Measurements from ENCODE around the gene SMIM21. TPM values are rescaled to one million over a fixed set of nuclear protein-coding genes. Genes with fewer than 3 reads are reported as not detected.

The SMIM21 gene
- total RNA-seq, 4 donors from 2014 or later: not detected

- DNase-seq (ENCODE audit: low spot score in 2 of 2): no peak
- intact Hi-C loops (cut with DNase I; ENCODE audit: low total_unique reads): no loop called here
- WGBS, 2 donors: 90 to 91% methylated on average over 4 of the region's 4 CpGs
- H3K4me3 ChIP-seq (ENCODE audit: low read depth, poor library complexity, severe bottlenecking): no peak overlapping the region
- TF ChIP-seq POLR2A (IDR thresholded peaks at IDR 0.05) (no peak), CTCF (IDR thresholded peaks at IDR 0.05) (no peak)
Measured at GRCh38 chr18:75439348-75439747, 11.8 kb upstream of the SMIM21 start.

- no peak for TF ChIP-seq CTCF (IDR thresholded peaks at IDR 0.05)
- TF ChIP-seq POLR2A (IDR thresholded peaks at IDR 0.05): no peak
- intact Hi-C loops (cut with DNase I; ENCODE audit: low total_unique reads): no loop called here
Measured at GRCh38 chr18:75438891-75439290, 11.4 kb upstream of the SMIM21 start.

GRCh38 chr18:75437979-75438378 is 10.5 kb upstream of the SMIM21 start:
- TF ChIP-seq CTCF (IDR thresholded peaks at IDR 0.05) (no peak), POLR2A (IDR thresholded peaks at IDR 0.05) (no peak)
- WGBS, 2 donors: 81 to 87% methylated on average over 3 of the region's 3 CpGs
- no peak overlapping the region for H3K4me3 ChIP-seq (ENCODE audit: low read depth, poor library complexity, severe bottlenecking)
- intact Hi-C loops (cut with DNase I; ENCODE audit: low total_unique reads): no loop called here
- no peak for DNase-seq (ENCODE audit: low spot score in 2 of 2)

More at GRCh38 chr18:75438891-75439290, 11.4 kb upstream of the SMIM21 start:
- H3K4me3 ChIP-seq (ENCODE audit: low read depth, poor library complexity, severe bottlenecking): no peak overlapping the region
- DNase-seq (ENCODE audit: low spot score in 2 of 2): no peak
- 41 to 46% methylated on average over 3 of the region's 3 CpGs for WGBS, 2 donors

GRCh38 chr18:75433098-75433497 is 5.6 kb upstream of the SMIM21 start:
- 74 to 80% methylated on average over 8 of the region's 8 CpGs for WGBS, 2 donors
- TF ChIP-seq POLR2A (IDR thresholded peaks at IDR 0.05): no peak
- no peak overlapping the region for H3K4me3 ChIP-seq (ENCODE audit: low read depth, poor library complexity, severe bottlenecking)
- intact Hi-C loops (cut with DNase I; ENCODE audit: low total_unique reads): no loop called here
- no peak for DNase-seq (ENCODE audit: low spot score in 2 of 2)

- 91 to 97% methylated on average over 9 of the region's 9 CpGs for WGBS, 2 donors
- TF ChIP-seq CTCF (IDR thresholded peaks at IDR 0.05): no peak
- no peak for TF ChIP-seq POLR2A (IDR thresholded peaks at IDR 0.05)
- no peak overlapping the region for H3K4me3 ChIP-seq (ENCODE audit: low read depth, poor library complexity, severe bottlenecking)
- intact Hi-C loops (cut with DNase I; ENCODE audit: low total_unique reads): no loop called here
- no peak for DNase-seq (ENCODE audit: low spot score in 2 of 2)
Measured at GRCh38 chr18:75429975-75430374, 2.5 kb upstream of the SMIM21 start.

- no peak for DNase-seq (ENCODE audit: low spot score in 2 of 2)
- no peak overlapping the region for H3K4me3 ChIP-seq (ENCODE audit: low read depth, poor library complexity, severe bottlenecking)
- WGBS, 2 donors: 89 to 92% methylated on average over 4 of the region's 4 CpGs
- intact Hi-C loops (cut with DNase I; ENCODE audit: low total_unique reads): no loop called here
- no peak for TF ChIP-seq POLR2A (IDR thresholded peaks at IDR 0.05)
- no peak for TF ChIP-seq CTCF (IDR thresholded peaks at IDR 0.05)
Measured at GRCh38 chr18:75428490-75428889, 987 bp upstream of the SMIM21 start.

Measured in lower leg skin (tissue), 4 donors.